ENCODE data around the gene CDH24.

GRCh38 chr14:23047034-23047634, 10.2 kb downstream of the CDH24 start:
- TF ChIP-seq EZH2phosphoT487 (IDR thresholded peaks at IDR 0.05; ENCODE audit: insufficient read depth, low read depth) (no peak), EZH2 (IDR thresholded peaks at IDR 0.05; ENCODE audit: insufficient read depth, poor library complexity, severe bottlenecking) (no peak)

All from GM23248 (cell line).